ENCODE data around the gene ARL15. TPM values are rescaled to one million over a fixed set of nuclear protein-coding genes. Genes with fewer than 3 reads are reported as not detected.

ARL15 gene
- total RNA-seq, 1 donor from 2014 or later, result 14.0 TPM

- no peak overlapping the region for H3K4me3 Mint-ChIP-seq (ENCODE audit: unreplicated experiment)
- peak; percentile 75 for TF ChIP-seq CTCF (IDR thresholded peaks at IDR 0.05)
- H3K36me3 Mint-ChIP-seq (ENCODE audit: low read depth), result peaks cover 2% of the 10 kb centered on the region
- no peak for DNase-seq (ENCODE audit: low spot score)
- H3K27ac Mint-ChIP-seq (ENCODE audit: unreplicated experiment), result no peak overlapping the region
- H3K4me1 Mint-ChIP-seq (ENCODE audit: low read depth), result no peaks in the 10 kb centered on the region
- H3K9me3 Mint-ChIP-seq (ENCODE audit: low read depth), result no peaks in the 10 kb centered on the region
- no peaks in the 10 kb centered on the region for H3K27me3 Mint-ChIP-seq (ENCODE audit: low read depth)
Observed at GRCh38 chr5:54148067-54148845, 162.1 kb downstream of the ARL15 start.

GRCh38 chr5:54146916-54147315 is 163.5 kb downstream of the ARL15 start:
- no peak for DNase-seq (ENCODE audit: low spot score)
- Mint-ChIP-seq H3K4me1 (ENCODE audit: low read depth) (no peaks in the 10 kb centered on the region), H3K4me3 (ENCODE audit: unreplicated experiment) (no peak overlapping the region), H3K36me3 (ENCODE audit: low read depth) (peaks cover 4% of the 10 kb centered on the region), H3K27me3 (ENCODE audit: low read depth) (no peaks in the 10 kb centered on the region), H3K9me3 (ENCODE audit: low read depth) (no peaks in the 10 kb centered on the region), H3K27ac (ENCODE audit: unreplicated experiment) (no peak overlapping the region)
- TF ChIP-seq CTCF (IDR thresholded peaks at IDR 0.05), result no peak

DNA sequence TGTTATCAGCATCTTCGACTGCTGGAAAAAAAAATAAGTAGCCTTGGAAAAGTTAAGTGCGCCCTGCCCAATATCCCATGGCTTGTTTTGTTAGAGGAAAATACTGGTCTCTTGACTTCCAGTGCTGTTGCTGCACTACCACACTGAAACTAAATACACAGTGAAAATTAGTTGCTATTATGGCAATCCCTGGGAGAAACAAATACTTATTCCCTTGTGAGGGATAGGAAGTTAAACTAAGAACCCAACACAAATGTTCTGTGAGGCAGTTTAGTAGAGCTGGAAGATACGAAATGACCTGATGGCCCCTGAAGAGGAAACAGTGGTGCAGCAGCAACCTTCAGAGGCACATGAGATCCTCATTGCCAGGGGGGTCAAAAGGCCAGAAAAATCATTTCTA is 164.0 kb downstream of the ARL15 start:
- TF ChIP-seq CTCF (IDR thresholded peaks at IDR 0.05), result no peak
- no peak overlapping the region for H3K27ac Mint-ChIP-seq (ENCODE audit: unreplicated experiment)
- no peaks in the 10 kb centered on the region for H3K4me1 Mint-ChIP-seq (ENCODE audit: low read depth)

GRCh38 chr5:54140247-54140840 is 170.0 kb downstream of the ARL15 start:
- Mint-ChIP-seq H3K27me3 (ENCODE audit: low read depth) (no peaks in the 10 kb centered on the region), H3K9me3 (ENCODE audit: low read depth) (no peaks in the 10 kb centered on the region), H3K36me3 (ENCODE audit: low read depth) (peaks cover 2% of the 10 kb centered on the region), H3K27ac (ENCODE audit: unreplicated experiment) (no peak overlapping the region), H3K4me1 (ENCODE audit: low read depth) (peaks cover 20% of the 10 kb centered on the region), H3K4me3 (ENCODE audit: unreplicated experiment) (no peak overlapping the region)
- no peak for TF ChIP-seq CTCF (IDR thresholded peaks at IDR 0.05)
- DNase-seq (ENCODE audit: low spot score), result no peak

More for the DNA sequence above, 164.0 kb downstream of the ARL15 start:
- Mint-ChIP-seq H3K36me3 (ENCODE audit: low read depth) (peaks cover 4% of the 10 kb centered on the region), H3K9me3 (ENCODE audit: low read depth) (no peaks in the 10 kb centered on the region), H3K4me3 (ENCODE audit: unreplicated experiment) (no peak overlapping the region), H3K27me3 (ENCODE audit: low read depth) (no peaks in the 10 kb centered on the region)
- DNase-seq (ENCODE audit: low spot score), result no peak

GRCh38 chr5:54136516-54137440 is 173.6 kb downstream of the ARL15 start:
- peak overlapping the region; percentile 51 for H3K27ac Mint-ChIP-seq (ENCODE audit: unreplicated experiment)
- H3K27me3 Mint-ChIP-seq (ENCODE audit: low read depth), result no peaks in the 10 kb centered on the region
- DNase-seq (ENCODE audit: low spot score), result no peak
- H3K4me1 Mint-ChIP-seq (ENCODE audit: low read depth), result peaks cover 25% of the 10 kb centered on the region
- TF ChIP-seq CTCF (IDR thresholded peaks at IDR 0.05), result no peak
- no peaks in the 10 kb centered on the region for H3K36me3 Mint-ChIP-seq (ENCODE audit: low read depth)
- H3K4me3 Mint-ChIP-seq (ENCODE audit: unreplicated experiment), result no peak overlapping the region
- no peaks in the 10 kb centered on the region for H3K9me3 Mint-ChIP-seq (ENCODE audit: low read depth)

Data from chondrocyte (in vitro differentiated cells).